ENCODE data around the gene TECPR2.

Gene TECPR2

DNA sequence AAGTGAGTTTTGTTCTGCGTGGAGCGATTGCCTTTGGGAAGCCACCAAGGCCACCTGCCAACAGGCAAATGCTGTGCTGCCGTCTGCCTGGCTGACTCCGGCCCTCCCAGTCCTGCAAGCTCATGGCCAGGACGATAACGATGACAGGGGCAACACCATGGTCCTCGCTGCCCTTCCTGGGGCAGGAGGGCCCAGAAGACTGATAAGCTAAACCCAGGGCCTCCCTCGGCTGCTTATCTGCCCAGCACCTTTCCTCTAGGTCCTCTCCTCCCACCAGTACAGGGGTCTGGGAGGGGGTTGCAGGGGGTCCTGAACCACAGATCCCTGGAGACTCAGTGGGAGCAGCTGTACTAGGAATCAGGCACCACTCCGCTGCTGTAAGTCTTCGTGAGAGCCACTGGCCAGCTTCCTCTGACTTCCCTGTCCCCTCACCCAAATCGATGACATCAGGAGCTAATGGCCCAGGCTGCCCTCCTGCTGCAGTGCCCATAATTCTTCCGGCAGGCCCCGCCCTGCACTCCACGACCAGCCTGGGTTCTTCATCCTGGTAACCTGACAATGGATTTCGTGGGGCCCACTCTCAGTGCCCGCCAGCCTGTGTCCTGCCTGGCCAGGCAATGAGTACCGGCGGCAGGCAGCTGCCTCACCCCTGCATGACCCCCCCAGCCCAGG is 141.7 kb downstream of the TECPR2 start:
- H3K79me2 ChIP-seq: no peaks in the 10 kb centered on the region
- no peak overlapping the region for H3K4me3 ChIP-seq (ENCODE audit: low read depth, low read length)
- no peaks in the 10 kb centered on the region for H3K27me3 ChIP-seq (ENCODE audit: control insufficient read depth, insufficient read depth, low read length)
- H2AFZ ChIP-seq: no peak overlapping the region
- TF ChIP-seq, protein P1, sequence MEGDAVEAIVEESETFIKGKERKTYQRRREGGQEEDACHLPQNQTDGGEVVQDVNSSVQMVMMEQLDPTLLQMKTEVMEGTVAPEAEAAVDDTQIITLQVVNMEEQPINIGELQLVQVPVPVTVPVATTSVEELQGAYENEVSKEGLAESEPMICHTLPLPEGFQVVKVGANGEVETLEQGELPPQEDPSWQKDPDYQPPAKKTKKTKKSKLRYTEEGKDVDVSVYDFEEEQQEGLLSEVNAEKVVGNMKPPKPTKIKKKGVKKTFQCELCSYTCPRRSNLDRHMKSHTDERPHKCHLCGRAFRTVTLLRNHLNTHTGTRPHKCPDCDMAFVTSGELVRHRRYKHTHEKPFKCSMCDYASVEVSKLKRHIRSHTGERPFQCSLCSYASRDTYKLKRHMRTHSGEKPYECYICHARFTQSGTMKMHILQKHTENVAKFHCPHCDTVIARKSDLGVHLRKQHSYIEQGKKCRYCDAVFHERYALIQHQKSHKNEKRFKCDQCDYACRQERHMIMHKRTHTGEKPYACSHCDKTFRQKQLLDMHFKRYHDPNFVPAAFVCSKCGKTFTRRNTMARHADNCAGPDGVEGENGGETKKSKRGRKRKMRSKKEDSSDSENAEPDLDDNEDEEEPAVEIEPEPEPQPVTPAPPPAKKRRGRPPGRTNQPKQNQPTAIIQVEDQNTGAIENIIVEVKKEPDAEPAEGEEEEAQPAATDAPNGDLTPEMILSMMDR (IDR thresholded peaks at IDR 0.05): no peak
- no peaks in the 10 kb centered on the region for H3K36me3 ChIP-seq (ENCODE audit: control insufficient read depth, insufficient read depth, low read length)
- no peak overlapping the region for H3K27ac ChIP-seq
- no peak overlapping the region for H3K4me2 ChIP-seq (ENCODE audit: low read length)
- no peak overlapping the region for H3K9ac ChIP-seq
- H3K9me3 ChIP-seq (ENCODE audit: control insufficient read depth, low read length): no peaks in the 10 kb centered on the region
- H3K4me1 ChIP-seq: no peaks in the 10 kb centered on the region

DNA sequence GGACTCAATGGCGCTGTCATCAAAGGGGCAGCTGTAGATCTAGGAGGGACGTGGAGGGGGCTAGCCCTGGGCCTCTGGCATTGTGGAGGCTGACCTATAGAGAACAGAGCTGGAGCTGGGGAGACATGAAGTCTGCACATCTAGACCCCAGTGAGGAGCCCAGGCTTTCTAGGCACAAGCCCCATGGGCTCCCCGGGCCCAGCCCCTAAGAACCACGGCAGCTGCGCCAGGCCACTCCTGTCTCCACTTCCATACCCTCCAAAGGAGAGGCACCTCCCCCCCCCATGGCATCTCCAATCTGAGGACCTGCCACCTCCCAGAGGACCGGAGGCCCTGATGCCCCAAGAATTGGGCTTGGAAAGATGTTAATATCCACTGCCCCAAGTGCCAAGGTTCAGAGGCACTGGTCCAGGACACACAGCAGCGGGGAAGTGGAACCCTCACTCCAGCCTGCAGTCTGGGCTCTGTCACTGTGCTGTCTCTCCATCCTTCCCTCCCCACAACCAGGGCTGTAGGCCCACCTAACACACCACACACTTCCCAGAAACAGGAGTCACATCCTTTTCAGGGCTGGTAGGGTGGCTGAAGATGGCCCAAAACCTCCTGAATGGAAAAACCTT is 142.4 kb downstream of the TECPR2 start:
- TF ChIP-seq, protein P1 (IDR thresholded peaks at IDR 0.05): no peak
- no peaks in the 10 kb centered on the region for H3K36me3 ChIP-seq (ENCODE audit: control insufficient read depth, insufficient read depth, low read length)
- peaks cover under 1% of the 10 kb centered on the region for H3K4me1 ChIP-seq
- H3K4me2 ChIP-seq (ENCODE audit: low read length): no peak overlapping the region
- H3K9ac ChIP-seq: no peak overlapping the region
- no peaks in the 10 kb centered on the region for H3K27me3 ChIP-seq (ENCODE audit: control insufficient read depth, insufficient read depth, low read length)
- H3K79me2 ChIP-seq: no peaks in the 10 kb centered on the region
- H3K9me3 ChIP-seq (ENCODE audit: control insufficient read depth, low read length): no peaks in the 10 kb centered on the region
- H3K4me3 ChIP-seq (ENCODE audit: low read depth, low read length): no peak overlapping the region
- no peak overlapping the region for H2AFZ ChIP-seq
- no peak overlapping the region for H3K27ac ChIP-seq

DNA sequence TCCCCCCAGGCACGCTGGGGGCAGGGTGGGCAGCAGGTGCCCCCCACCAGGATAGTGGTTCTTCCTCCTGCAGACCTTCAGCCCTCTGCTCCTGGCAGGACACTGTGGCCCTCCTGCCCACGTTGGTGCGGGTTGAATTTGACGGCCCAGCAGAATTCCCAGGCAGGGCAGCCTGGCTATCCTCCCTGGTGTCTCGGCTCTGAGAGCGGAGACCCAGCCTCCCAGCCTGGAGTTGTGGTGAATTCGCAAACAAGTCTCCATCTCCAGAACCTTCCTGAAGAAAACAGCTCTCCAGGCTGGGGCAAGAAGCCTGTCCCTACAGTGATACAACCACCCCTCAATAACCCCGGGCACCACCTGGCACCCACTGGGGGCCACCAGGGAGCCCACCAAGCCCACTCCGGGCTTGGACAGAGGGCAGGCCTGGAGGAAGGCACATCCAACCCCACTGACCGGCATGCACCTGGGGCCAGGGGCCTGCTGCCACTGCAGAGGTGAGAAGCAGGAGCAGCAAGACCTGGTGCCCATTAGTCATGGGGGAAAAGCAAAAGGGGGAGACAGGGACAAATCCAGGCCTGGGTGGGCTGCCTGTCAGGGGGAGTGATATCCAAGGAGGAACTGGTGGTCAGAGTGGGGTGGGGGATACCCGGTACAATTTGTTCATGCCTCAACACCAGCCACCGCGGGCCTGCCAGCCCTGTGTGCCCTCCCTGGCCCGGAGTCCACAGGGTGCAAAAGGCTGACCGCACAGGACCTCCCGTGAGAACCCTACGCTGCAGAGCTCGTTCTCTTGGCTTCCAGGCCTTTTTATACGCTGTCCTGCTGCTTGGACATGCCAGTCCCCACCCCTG is 143.3 kb downstream of the TECPR2 start:
- H3K9ac ChIP-seq: no peak overlapping the region
- TF ChIP-seq, protein P1 (IDR thresholded peaks at IDR 0.05): no peak
- H3K4me1 ChIP-seq: peaks cover 6% of the 10 kb centered on the region
- H3K27me3 ChIP-seq (ENCODE audit: control insufficient read depth, insufficient read depth, low read length): no peaks in the 10 kb centered on the region
- H3K4me3 ChIP-seq (ENCODE audit: low read depth, low read length): no peak overlapping the region
- no peaks in the 10 kb centered on the region for H3K79me2 ChIP-seq
- H3K9me3 ChIP-seq (ENCODE audit: control insufficient read depth, low read length): no peaks in the 10 kb centered on the region
- H3K27ac ChIP-seq: no peak overlapping the region
- H3K36me3 ChIP-seq (ENCODE audit: control insufficient read depth, insufficient read depth, low read length): no peaks in the 10 kb centered on the region
- no peak overlapping the region for H2AFZ ChIP-seq
- no peak overlapping the region for H3K4me2 ChIP-seq (ENCODE audit: low read length)

DNA sequence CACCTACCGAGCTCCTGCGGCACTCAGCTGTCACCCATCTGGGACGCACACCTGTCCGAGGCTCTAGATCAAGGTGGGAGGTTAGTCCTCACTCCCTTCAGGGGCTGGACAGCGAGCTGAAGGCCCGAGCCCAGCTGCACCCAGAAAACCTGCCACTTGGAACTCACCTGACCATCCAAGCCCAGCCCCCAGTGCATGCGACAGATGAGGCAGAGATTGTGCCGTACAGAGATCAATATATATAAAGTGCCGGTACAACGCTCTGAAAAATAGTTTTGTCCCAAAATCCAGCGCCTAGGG is 143.8 kb downstream of the TECPR2 start:
- no peak overlapping the region for H3K4me3 ChIP-seq (ENCODE audit: low read depth, low read length)
- H3K27me3 ChIP-seq (ENCODE audit: control insufficient read depth, insufficient read depth, low read length): no peaks in the 10 kb centered on the region
- no peak overlapping the region for H3K9ac ChIP-seq
- TF ChIP-seq, protein P1 (IDR thresholded peaks at IDR 0.05): no peak
- H2AFZ ChIP-seq: no peak overlapping the region
- no peak overlapping the region for H3K27ac ChIP-seq
- H3K36me3 ChIP-seq (ENCODE audit: control insufficient read depth, insufficient read depth, low read length): no peaks in the 10 kb centered on the region
- H3K4me2 ChIP-seq (ENCODE audit: low read length): no peak overlapping the region
- no peaks in the 10 kb centered on the region for H3K79me2 ChIP-seq
- H3K9me3 ChIP-seq (ENCODE audit: control insufficient read depth, low read length): no peaks in the 10 kb centered on the region
- peaks cover 9% of the 10 kb centered on the region for H3K4me1 ChIP-seq
